Choroid plexus epithelial cell (primary cell): ENCODE results near the gene CNTNAP4.

Experiments used
- DNase-seq: peaks from one replicate; pipeline ENCODE4 v3.0.0-alpha.2; 2010; ENCODE audit warnings: low read depth
- H3K4me3 ChIP-seq: 2 replicates; pipeline ENCODE4 v1.5.1; 2011; ENCODE audit warnings: low read depth, mild to moderate bottlenecking, control low read depth, low read length, moderate library complexity
- CTCF ChIP-seq: conservative IDR thresholded peaks from 2 replicates; pipeline ENCODE4 v1.5.1; 2011; ENCODE audit warnings: low read depth, mild to moderate bottlenecking, control low read depth, inconsistent platforms, low read length, moderate library complexity

The CNTNAP4 gene

GRCh38 chr16:76490036-76490639 is 212.9 kb downstream of the CNTNAP4 start:
- no peak for TF ChIP-seq CTCF
- no peak for DNase-seq
- no peak overlapping the region for H3K4me3 ChIP-seq

GRCh38 chr16:76500006-76500405 is 222.8 kb downstream of the CNTNAP4 start:
- TF ChIP-seq CTCF, result no peak

GRCh38 chr16:76502063-76502462 is 224.9 kb downstream of the CNTNAP4 start:
- TF ChIP-seq CTCF, result no peak
- no peak overlapping the region for H3K4me3 ChIP-seq
- no peak for DNase-seq

More at GRCh38 chr16:76500006-76500405, 222.8 kb downstream of the CNTNAP4 start:
- no peak for DNase-seq
- H3K4me3 ChIP-seq, result no peak overlapping the region

- H3K4me3 ChIP-seq, result no peak overlapping the region
- no peak for DNase-seq
- TF ChIP-seq CTCF, result no peak
Measured at GRCh38 chr16:76502555-76502954, 225.4 kb downstream of the CNTNAP4 start.

- no peak for DNase-seq
- no peak overlapping the region for H3K4me3 ChIP-seq
- no peak for TF ChIP-seq CTCF
Measured at GRCh38 chr16:76503091-76503490, 225.9 kb downstream of the CNTNAP4 start.

GRCh38 chr16:76511203-76511602 is 234.0 kb downstream of the CNTNAP4 start:
- no peak overlapping the region for H3K4me3 ChIP-seq
- DNase-seq, result no peak
- TF ChIP-seq CTCF, result no peak

- no peak overlapping the region for H3K4me3 ChIP-seq
- no peak for TF ChIP-seq CTCF
- DNase-seq, result no peak
Measured at GRCh38 chr16:76518781-76519180, 241.6 kb downstream of the CNTNAP4 start.
